GM23338 (cell line): Measurements from ENCODE around the gene CPNE7. TPM values are rescaled to one million over a fixed set of nuclear protein-coding genes. Genes with fewer than 3 reads are reported as not detected.

ENCODE experiments used
- ATAC-seq: fragments of 200-7000 bp; cut with Tn5 transposase; 3 replicates; pipeline ENCODE4 v1.9.1; 2020
- DNase-seq: peaks from one replicate; pipeline ENCODE4 v3.0.0-alpha.2; 2015; ENCODE audit warnings: low spot score
- H2AFZ ChIP-seq: fragments of 200-600 bp; sonication (generic); 2 replicates; pipeline ENCODE4 v1.8.0; 2016; ENCODE audit warnings: antibody characterized with exemption, mild to moderate bottlenecking, moderate library complexity
- H3F3A ChIP-seq: fragments of 200-600 bp; sonication (generic); replicated peaks from 2 replicates; pipeline ENCODE4 v1.8.0; 2017; ENCODE audit warnings: antibody characterized with exemption, mixed run types, low read depth
- H3K27ac ChIP-seq: fragments of 200-600 bp; sonication (generic); 2 replicates; pipeline ENCODE4 v1.6.1; 2016; ENCODE audit warnings: low read depth
- H3K27me3 ChIP-seq: fragments of 200-600 bp; sonication (generic); 2 replicates; pipeline ENCODE4 v1.8.0; 2016; ENCODE audit warnings: mild to moderate bottlenecking, mixed run types, moderate library complexity; ENCODE audit not compliant: insufficient read depth
- H3K36me3 ChIP-seq: fragments of 200-600 bp; sonication (generic); 2 replicates; pipeline ENCODE4 v1.8.0; 2016; ENCODE audit warnings: mild to moderate bottlenecking; ENCODE audit not compliant: insufficient read depth
- H3K4me1 ChIP-seq: fragments of 200-600 bp; sonication (generic); 2 replicates; pipeline ENCODE4 v1.8.0; 2016; ENCODE audit warnings: mild to moderate bottlenecking, moderate library complexity; ENCODE audit not compliant: insufficient read depth
- H3K4me2 ChIP-seq: fragments of 200-600 bp; sonication (generic); 2 replicates; pipeline ENCODE4 v1.7.1; 2017; ENCODE audit warnings: mixed run types
- H3K4me3 ChIP-seq: fragments of 200-600 bp; sonication (generic); 2 replicates; pipeline ENCODE4 v1.6.1; 2016; ENCODE audit warnings: mixed run types
- H3K79me2 ChIP-seq: fragments of 200-600 bp; sonication (generic); replicated peaks from 2 replicates; pipeline ENCODE4 v1.8.0; 2017; ENCODE audit warnings: mild to moderate bottlenecking; ENCODE audit not compliant: insufficient read depth
- H3K9me2 ChIP-seq: fragments of 200-600 bp; sonication (generic); 2 replicates; pipeline ENCODE4 v1.8.0; 2017; ENCODE audit not compliant: insufficient read depth
- H4K20me1 ChIP-seq: fragments of 200-600 bp; sonication (generic); replicated peaks from 2 replicates; pipeline ENCODE4 v1.8.0; 2017; ENCODE audit warnings: mild to moderate bottlenecking; ENCODE audit not compliant: insufficient read depth
- H3K27ac Mint-ChIP-seq: 2 replicates; pipeline ENCODE4 v1.8.0; 2020; ENCODE audit warnings: inconsistent platforms, mild to moderate bottlenecking, moderate library complexity, mixed read lengths
- H3K27me3 Mint-ChIP-seq: 3 replicates; pipeline ENCODE4 v1.8.0; 2022; ENCODE audit warnings: low read depth, mild to moderate bottlenecking, moderate library complexity, mixed read lengths, inconsistent platforms; ENCODE audit not compliant: insufficient read depth, poor library complexity
- H3K36me3 Mint-ChIP-seq: 3 replicates; pipeline ENCODE4 v1.8.0; 2021; ENCODE audit warnings: low read depth, mild to moderate bottlenecking, inconsistent platforms, moderate library complexity, mixed read lengths
- H3K4me1 Mint-ChIP-seq: 3 replicates; pipeline ENCODE4 v1.8.0; 2020; ENCODE audit warnings: mild to moderate bottlenecking, inconsistent platforms, mixed read lengths
- H3K4me3 Mint-ChIP-seq: 3 replicates; pipeline ENCODE4 v1.8.0; 2021; ENCODE audit warnings: moderate library complexity, mild to moderate bottlenecking, inconsistent platforms, mixed read lengths
- H3K9me3 Mint-ChIP-seq: 3 replicates; pipeline ENCODE4 v1.8.0; 2020; ENCODE audit warnings: moderate library complexity, mild to moderate bottlenecking, inconsistent platforms, mixed read lengths
- EZH2 ChIP-seq: fragments of 200-600 bp; sonication (generic); IDR thresholded peaks from one replicate; pipeline ENCODE4 v1.8.0; 2017; ENCODE audit warnings: antibody characterized with exemption, mild to moderate bottlenecking, low read depth; ENCODE audit not compliant: unreplicated experiment
- NANOG ChIP-seq: IDR thresholded peaks from 2 replicates; pipeline ENCODE4 v1.6.1; 2016; ENCODE audit warnings: antibody characterized with exemption, borderline replicate concordance
- POLR2AphosphoS5 ChIP-seq: IDR thresholded peaks from 2 replicates; pipeline ENCODE4 v1.6.1; 2016; ENCODE audit warnings: antibody characterized with exemption, low read depth
- ZNF114 ChIP-seq: fragments of 250-450 bp; sonication (Bioruptor Pico); IDR thresholded peaks from 2 replicates; pipeline ENCODE4 v1.5.0; 2020; ENCODE audit warnings: mild to moderate bottlenecking, moderate library complexity
- ZNF331 ChIP-seq: fragments of 250-450 bp; sonication (Bioruptor Pico); IDR thresholded peaks from 2 replicates; pipeline ENCODE4 v1.5.0; 2020; ENCODE audit warnings: low read depth, mild to moderate bottlenecking, moderate library complexity
- polyA plus RNA-seq: library from polyadenylated mRNA; unstranded; fragments of >200 nt; fragmentation: Nextera tagmentation; extraction: Ambion mirVana; gene quantifications from 2 replicates; pipeline ENCODE4 v1.2.1, GENCODE V29; 2016
- total RNA-seq: library from RNA; depleted of rRNA; stranded (reverse); fragments of >200 nt; shearing (Covaris generic); gene quantifications from 2 replicates; pipeline ENCODE4 v1.2.3, GENCODE V29; 2014
- TF ChIP-seq, protein P1 (sequence below): fragments of 250-450 bp; sonication (Bioruptor Pico); IDR thresholded peaks from 2 replicates; pipeline ENCODE4 v1.5.0; 2020; ENCODE audit warnings: mild to moderate bottlenecking, moderate library complexity

Gene CPNE7
- total and polyA plus RNA-seq, 2 experiments from 2014 or later: 11.2 to 15.7 TPM

DNA sequence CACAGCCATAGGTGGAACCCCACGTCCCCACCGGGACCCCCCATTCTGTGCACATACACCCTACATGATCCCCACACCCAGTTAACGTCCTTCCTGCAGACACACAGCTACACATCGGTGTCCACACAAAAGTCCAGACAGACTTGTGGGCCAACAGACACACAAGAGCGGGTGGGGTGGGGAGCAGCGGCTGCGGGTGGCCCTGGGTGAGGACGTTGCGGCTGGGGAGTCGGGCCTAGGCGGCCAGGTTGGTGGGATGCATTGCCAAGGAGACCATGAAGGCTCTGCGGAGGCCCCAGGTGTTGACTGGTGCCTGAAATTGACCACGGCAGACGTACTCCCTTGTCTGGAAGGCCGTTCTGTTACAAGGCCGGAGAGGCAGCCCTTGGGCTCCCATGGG is 29.2 kb downstream of the CPNE7 start:
- DNase-seq: no peak
- no peak overlapping the region for H3K4me2 ChIP-seq
- TF ChIP-seq ZNF331 (CRISPR knock-in tag) (no peak), EZH2 (no peak), NANOG (no peak)
- TF ChIP-seq, protein P1, sequence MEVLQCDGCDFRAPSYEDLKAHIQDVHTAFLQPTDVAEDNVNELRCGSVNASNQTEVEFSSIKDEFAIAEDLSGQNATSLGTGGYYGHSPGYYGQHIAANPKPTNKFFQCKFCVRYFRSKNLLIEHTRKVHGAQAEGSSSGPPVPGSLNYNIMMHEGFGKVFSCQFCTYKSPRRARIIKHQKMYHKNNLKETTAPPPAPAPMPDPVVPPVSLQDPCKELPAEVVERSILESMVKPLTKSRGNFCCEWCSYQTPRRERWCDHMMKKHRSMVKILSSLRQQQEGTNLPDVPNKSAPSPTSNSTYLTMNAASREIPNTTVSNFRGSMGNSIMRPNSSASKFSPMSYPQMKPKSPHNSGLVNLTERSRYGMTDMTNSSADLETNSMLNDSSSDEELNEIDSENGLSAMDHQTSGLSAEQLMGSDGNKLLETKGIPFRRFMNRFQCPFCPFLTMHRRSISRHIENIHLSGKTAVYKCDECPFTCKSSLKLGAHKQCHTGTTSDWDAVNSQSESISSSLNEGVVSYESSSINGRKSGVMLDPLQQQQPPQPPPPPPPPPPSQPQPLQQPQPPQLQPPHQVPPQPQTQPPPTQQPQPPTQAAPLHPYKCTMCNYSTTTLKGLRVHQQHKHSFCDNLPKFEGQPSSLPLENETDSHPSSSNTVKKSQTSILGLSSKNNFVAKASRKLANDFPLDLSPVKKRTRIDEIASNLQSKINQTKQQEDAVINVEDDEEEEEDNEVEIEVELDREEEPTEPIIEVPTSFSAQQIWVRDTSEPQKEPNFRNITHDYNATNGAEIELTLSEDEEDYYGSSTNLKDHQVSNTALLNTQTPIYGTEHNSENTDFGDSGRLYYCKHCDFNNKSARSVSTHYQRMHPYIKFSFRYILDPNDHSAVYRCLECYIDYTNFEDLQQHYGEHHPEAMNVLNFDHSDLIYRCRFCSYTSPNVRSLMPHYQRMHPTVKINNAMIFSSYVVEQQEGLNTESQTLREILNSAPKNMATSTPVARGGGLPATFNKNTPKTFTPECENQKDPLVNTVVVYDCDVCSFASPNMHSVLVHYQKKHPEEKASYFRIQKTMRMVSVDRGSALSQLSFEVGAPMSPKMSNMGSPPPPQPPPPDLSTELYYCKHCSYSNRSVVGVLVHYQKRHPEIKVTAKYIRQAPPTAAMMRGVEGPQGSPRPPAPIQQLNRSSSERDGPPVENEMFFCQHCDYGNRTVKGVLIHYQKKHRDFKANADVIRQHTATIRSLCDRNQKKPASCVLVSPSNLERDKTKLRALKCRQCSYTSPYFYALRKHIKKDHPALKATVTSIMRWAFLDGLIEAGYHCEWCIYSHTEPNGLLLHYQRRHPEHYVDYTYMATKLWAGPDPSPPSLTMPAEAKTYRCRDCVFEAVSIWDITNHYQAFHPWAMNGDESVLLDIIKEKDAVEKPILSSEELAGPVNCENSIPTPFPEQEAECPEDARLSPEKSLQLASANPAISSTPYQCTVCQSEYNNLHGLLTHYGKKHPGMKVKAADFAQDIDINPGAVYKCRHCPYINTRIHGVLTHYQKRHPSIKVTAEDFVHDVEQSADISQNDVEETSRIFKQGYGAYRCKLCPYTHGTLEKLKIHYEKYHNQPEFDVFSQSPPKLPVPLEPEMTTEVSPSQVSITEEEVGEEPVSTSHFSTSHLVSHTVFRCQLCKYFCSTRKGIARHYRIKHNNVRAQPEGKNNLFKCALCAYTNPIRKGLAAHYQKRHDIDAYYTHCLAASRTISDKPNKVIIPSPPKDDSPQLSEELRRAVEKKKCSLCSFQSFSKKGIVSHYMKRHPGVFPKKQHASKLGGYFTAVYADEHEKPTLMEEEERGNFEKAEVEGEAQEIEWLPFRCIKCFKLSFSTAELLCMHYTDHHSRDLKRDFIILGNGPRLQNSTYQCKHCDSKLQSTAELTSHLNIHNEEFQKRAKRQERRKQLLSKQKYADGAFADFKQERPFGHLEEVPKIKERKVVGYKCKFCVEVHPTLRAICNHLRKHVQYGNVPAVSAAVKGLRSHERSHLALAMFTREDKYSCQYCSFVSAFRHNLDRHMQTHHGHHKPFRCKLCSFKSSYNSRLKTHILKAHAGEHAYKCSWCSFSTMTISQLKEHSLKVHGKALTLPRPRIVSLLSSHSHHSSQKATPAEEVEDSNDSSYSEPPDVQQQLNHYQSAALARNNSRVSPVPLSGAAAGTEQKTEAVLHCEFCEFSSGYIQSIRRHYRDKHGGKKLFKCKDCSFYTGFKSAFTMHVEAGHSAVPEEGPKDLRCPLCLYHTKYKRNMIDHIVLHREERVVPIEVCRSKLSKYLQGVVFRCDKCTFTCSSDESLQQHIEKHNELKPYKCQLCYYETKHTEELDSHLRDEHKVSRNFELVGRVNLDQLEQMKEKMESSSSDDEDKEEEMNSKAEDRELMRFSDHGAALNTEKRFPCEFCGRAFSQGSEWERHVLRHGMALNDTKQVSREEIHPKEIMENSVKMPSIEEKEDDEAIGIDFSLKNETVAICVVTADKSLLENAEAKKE (CRISPR knock-in tag): no peak
- H3K4me1 Mint-ChIP-seq: peaks cover 7% of the 10 kb centered on the region
- H3K36me3 Mint-ChIP-seq: no peaks in the 10 kb centered on the region
- H3F3A ChIP-seq: no peaks in the 10 kb centered on the region
- no peaks in the 10 kb centered on the region for H3K27me3 ChIP-seq
- peaks cover 6% of the 10 kb centered on the region for H3K27me3 Mint-ChIP-seq
- H3K9me2 ChIP-seq: no peaks in the 10 kb centered on the region
- no peaks in the 10 kb centered on the region for H4K20me1 ChIP-seq
- no peak overlapping the region for H3K27ac Mint-ChIP-seq
- H3K4me3 ChIP-seq: no peak overlapping the region
- H3K27ac ChIP-seq: no peak overlapping the region
- H3K36me3 ChIP-seq: no peaks in the 10 kb centered on the region
- peaks cover 11% of the 10 kb centered on the region for H3K4me1 ChIP-seq
- H3K4me3 Mint-ChIP-seq: no peak overlapping the region
- H2AFZ ChIP-seq: no peak overlapping the region
- ATAC-seq: no peak
- H3K9me3 Mint-ChIP-seq: no peaks in the 10 kb centered on the region
- no peaks in the 10 kb centered on the region for H3K79me2 ChIP-seq

DNA sequence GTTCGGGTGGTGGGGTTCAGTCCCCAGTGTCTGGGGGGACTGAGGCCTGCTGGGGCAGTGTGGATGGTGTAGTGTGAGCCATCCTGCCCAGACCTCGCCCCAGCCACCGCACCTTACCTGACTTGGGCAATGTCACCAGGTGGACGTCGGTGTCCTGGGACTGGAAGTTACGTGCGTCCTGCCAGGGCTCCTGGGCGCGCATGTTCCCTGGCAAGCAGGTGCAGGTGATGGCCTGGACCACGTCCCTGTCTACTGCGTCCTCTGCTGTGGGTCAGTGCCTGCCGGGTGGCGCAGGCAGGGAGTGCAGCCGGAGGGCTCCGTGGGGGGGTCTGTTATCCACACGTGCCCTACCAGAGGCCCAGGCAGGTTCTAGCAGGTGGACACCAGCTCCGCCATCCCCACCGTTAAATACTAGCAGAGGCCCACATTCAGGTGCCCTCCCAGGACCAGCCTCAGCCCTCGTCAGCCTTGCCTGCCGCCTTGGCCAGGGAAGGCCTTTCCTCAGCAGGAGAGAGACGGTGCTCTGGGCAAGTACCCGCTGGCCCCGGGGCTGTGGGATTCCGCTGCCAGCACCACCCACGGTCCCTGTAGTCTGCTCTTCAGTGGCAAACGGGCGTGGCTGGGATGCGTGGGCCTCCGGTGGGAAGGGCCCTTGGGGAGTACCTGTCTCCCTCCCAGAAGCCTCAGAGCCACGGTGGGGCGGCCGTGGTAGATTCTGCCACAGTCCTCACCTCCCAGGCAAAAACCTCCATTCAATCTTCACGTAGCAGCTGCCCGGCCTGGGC is 29.8 kb downstream of the CPNE7 start:
- Histone ChIP-seq H3K4me3 (no peak overlapping the region), H3F3A (no peaks in the 10 kb centered on the region), H3K4me2 (no peak overlapping the region), H2AFZ (no peak overlapping the region), H3K27ac (no peak overlapping the region), H3K9me2 (no peaks in the 10 kb centered on the region), H3K36me3 (no peaks in the 10 kb centered on the region), H3K4me1 (peaks cover 11% of the 10 kb centered on the region), H4K20me1 (no peaks in the 10 kb centered on the region), H3K27me3 (no peaks in the 10 kb centered on the region), H3K79me2 (no peaks in the 10 kb centered on the region)
- H3K4me3 Mint-ChIP-seq: no peak overlapping the region
- peaks cover 7% of the 10 kb centered on the region for H3K4me1 Mint-ChIP-seq
- H3K27me3 Mint-ChIP-seq: peaks cover 6% of the 10 kb centered on the region
- no peaks in the 10 kb centered on the region for H3K36me3 Mint-ChIP-seq
- no peaks in the 10 kb centered on the region for H3K9me3 Mint-ChIP-seq
- ATAC-seq (no peak), DNase-seq (no peak)
- no peak overlapping the region for H3K27ac Mint-ChIP-seq
- TF ChIP-seq ZNF114 (CRISPR knock-in tag) (no peak), POLR2AphosphoS5 (no peak)
- TF ChIP-seq, protein P1 (CRISPR knock-in tag): no peak
